Activated CD8-positive, alpha-beta memory T cell treated with anti-CD3 and anti-CD28 coated beads for 1 hour (primary cell): ENCODE results near the gene CFAP210.
"Not testable (repeated sequence)": the region's sequence is repeated elsewhere in the genome, so short reads cannot be mapped to it uniquely, and the experiment has no call there.

ENCODE experiments used
- DNase-seq, 2 donors: peaks; one replicate each; pipeline ENCODE4 v3.0.0-alpha.2; 2020; ENCODE audit warnings: low read depth in 1 of 2; ENCODE audit errors: extremely low read depth in 1 of 2

The CFAP210 gene

DNA sequence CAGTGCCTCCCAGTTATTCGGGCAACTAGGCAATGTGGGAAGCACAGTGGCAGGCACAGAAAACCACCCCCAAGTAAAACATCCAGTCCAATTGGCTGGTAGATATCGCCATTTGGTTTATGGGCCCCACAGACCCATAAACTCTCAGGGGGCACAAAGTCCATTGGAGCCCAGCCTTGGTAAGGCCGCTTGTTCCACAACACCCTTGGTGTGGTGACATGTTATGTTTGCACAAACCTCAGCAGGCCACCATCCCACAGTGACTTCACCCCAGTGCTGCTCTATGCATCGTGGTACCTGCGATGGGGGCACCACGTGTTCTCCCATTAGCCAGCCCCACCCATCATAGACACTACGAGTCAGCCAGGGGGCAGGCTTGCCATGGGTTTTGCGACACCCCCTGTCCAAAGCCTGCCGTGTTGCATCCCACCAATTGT, 18.6 kb upstream of the CFAP210 start:
- DNase-seq, result no peak

DNA sequence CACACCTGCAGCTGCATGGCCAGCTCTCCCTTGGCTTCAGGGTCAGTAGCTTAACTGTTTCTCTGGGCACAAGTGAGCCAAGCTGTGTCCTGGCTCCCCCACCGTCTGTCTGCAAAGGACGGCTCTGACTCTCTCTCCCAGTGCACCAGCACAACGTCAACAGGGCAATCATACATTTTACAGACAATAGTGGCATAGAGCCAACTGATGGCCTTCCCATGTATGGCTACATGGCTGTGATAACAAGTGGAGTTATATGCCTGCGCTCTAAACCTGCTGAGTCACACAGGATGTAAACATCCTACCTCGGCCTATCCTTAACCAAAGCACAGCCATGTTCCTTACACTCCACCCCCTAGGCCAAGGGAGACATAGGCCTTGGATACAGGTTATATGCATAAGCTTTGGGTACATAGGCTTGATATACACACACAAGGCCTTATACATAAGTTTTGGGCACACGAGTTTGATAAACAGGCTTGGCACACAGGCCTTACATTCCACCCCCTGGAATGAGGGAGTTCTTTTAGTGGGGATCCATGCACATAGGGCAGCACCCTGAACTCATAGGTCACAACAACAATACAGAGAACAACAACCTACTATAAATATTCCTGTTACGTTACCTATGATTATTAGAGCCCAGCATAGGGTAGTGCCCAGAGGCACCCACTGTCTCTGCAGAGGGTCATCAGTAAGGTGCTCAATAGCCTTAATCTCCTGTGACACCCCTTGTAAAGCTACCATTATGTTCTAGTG, 17.7 kb upstream of the CFAP210 start:
- no peak for DNase-seq

DNA sequence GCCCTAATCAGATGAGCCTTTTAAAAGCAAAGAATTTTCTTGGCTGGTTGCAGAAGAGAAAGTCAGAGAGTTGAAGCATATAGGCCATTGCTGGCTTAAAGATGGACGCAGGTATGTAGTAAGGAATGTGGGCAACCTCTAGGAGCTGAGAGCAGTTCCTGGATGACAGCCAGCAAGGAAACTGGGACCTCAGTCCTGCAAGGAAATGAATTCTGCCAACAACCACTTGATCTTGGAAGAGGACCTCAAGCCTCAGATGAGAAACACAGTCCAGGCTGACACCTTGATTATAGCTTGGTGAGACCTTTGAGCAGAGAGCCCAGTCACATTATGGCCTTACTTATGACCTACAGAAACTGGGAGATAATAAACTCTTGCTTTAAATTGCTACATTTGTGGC, 15.8 kb upstream of the CFAP210 start:
- no peak for DNase-seq

DNA sequence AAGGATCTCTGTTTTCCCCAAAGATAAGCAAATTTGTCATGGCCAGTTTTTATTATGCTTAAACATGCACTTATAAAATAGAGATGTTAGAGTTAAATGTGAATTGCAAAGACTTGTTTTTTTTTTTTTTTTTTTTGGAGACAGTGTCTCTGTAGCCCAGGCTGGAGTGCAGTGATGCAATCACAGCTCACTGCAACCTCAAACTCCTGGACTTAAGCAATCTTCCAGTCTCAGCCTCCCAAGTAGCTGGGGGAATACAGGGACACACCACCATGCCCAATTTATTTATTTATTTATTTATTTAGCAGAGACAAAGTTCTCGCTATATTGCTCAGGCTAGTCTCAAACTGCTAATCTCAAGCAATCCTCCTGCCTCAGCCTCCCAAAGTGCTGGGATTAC, 15.1 kb upstream of the CFAP210 start:
- no peak for DNase-seq

DNA sequence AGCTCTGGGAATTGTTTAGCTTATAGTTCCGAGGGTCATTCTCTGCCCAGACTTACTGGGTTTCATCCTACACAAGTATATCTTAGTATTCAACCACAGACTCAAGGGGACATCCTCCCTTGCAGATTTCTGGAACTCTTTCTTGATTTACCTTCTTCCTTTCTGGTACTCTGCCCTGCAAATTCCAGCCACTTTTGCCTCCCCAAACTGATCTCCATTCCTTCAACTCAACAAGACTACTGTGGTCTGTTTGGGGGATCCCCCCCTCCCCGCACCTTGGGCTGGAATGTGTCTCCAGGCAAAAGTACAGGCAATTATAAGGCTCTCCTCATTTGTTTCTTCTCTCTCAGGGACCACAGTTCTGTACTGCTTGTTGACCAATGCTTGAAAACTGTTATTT, 13.4 kb upstream of the CFAP210 start:
- DNase-seq, result no peak

DNA sequence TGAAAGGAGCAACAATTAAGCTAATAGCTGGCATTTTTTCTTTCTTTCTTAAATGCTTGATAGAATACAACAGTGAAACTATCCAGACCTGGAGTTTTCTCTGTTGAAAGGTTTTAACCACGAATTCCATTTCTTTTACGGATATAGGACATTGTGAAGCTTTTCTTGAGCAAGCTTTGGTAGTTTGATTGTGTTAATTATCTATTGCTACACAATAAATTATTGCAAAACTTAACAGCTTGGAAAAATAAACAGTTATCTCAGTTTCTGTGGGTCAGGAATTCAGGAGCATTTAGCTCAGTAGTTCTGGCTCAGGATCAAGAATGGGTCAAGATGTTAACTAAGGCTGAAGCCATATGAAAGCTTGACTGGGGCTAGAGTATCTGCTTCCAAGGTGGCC, 11.7 kb upstream of the CFAP210 start:
- DNase-seq, result no peak

DNA sequence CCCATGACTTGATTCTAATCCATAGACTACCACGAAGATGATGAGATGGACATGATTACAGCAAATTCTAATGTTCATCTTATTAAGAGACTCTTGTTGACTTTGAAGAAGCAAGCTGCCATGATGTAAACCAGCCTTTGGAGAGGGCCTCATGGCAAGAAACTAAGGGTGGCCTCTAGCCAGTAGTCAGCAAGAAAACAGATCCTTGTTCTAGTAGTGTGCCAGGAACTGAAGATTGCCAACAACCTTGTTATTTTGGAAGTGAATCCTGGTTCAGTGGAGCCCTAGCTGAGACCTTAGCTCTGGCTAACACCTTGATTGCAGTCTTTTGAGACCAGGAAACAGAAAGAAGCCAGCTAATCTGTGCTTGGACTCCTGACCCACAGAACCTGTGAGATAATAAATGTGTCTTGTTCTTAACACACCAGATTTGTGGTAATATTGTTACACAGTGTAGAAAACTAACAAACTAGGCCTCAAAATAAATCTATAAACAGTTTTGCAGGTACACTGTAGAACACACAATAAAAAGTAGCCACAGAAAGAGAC, 10.0 kb upstream of the CFAP210 start:
- no peak for DNase-seq

DNA sequence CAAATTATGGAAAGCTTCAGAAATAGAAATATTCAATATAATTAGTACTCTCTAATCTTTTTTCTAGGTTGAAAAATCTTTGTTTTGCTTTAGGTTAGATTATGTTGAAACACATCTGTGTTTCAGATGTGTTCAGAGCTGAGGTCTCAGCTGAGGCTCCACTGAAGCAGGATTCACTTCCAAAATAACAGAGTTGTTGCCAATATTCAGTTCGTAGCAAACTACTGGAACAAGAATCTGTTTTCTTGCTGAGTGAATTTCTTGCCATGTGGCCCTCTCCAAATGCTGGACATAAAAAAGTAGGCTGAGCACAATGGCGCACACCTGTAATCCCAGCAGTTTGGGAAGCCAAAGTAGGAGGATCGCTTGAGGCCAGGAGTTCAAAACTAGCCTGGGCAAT, 8.8 kb upstream of the CFAP210 start:
- no peak for DNase-seq

DNA sequence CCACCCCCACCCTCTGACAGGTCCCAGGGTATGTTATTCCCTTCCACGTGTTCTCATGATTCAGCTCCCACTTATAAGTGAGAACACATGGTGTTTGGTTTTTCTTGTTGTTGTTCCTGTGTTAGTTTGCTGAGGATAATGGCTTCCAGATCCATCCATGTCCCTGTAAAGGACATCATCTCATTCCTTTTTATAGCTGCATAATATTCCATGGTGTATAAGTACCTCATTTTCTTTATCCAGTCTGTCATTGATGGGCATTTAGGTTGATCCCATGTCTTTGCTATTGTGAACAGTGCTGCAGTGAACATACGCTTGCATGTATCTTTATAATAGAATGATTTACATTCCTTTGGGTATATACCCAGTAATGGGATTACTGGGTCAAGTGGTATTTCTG, 5.0 kb upstream of the CFAP210 start:
- DNase-seq, result not testable (repeated sequence)

DNA sequence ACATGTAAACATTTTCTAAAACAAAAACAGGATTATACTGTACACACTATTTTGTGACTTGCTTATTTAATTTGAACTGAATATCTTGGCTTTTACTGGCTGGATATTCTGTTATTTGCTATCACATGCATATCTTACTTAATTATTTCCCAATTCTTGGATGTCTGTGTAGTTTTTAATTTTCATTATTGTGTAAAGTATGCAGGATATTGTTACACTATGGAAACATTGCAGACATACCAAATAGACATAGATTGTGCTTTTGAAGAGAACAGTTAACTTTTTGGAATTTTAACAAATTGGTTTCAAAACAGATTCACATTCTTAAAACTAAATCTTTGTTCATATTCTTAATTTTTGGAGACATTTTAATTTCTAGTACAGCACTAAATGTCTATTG, 2.2 kb upstream of the CFAP210 start:
- DNase-seq, result no peak

DNA sequence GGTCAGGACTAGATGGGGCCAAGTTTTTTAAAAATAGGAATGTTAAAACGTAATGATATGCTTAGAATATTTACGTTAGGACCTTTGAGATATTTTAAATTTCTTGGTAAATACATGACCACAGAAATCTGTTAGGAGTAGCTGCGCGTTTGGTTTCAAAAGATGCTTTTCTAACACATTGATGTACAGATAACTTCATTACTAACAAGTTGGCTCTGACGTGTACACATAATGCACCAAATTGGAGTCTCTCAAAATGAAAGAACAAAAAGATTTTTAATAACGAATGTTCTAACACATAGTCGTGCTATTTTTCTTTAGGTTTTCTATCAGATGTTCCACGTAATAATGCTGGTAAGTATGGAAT, 672 bp upstream of the CFAP210 start:
- DNase-seq, result no peak

DNA sequence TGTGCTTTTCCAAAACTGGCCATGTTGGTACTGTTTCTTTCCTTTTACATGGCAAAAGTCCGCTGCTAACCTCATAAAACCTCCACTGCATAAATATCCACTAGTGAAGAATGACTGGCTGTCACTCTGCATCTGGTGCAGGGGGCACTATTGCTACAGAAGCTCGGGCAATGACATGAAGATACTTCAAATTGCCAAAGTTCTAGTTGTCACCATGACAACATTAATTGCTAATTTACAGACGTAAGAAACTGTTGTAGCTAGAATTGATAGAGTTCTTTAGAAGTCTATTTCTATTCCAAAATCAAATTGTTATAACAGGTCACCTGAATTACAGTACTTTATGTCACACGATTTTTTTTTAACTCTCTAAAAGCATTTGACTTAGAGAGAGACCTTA, 845 bp downstream of the CFAP210 start:
- DNase-seq, result no peak

DNA sequence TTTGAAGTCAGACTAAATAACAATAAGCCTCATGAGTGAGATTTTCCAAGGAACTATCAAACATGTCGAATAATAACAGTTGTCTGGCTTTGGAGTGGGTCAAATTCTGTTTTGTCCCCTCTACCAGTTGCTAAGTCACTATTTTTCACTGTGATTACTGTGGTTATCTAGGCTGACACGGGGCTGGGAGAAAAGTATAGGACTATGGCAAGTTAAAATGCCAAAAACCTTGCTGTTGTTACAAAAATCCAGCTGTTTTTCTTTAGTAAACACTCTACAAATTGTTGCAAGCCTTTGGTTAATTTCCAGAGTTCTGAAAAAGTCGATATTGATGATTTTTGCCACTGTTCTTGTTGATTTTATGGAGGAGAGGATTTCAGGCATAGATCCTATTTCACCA, 1.5 kb downstream of the CFAP210 start:
- DNase-seq, result no peak

DNA sequence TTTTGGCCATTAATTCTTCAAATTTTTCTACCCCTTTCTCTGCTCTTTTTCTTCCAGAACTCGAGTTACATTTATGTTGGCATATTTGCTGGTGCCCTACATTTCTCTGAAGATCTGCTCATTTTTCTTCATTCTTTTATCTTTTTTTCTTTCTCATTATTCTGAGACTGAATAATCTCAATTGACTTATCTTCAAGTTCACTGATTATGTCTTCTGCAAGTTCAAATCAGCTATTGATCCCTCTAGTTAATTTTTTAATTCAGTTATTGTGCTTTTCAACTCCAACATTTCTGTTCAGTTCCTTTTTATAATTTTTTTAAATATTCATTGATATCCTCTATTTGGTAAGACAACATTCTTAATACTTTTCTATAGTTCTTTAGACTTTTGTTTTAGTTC, 3.2 kb downstream of the CFAP210 start:
- no peak for DNase-seq

DNA sequence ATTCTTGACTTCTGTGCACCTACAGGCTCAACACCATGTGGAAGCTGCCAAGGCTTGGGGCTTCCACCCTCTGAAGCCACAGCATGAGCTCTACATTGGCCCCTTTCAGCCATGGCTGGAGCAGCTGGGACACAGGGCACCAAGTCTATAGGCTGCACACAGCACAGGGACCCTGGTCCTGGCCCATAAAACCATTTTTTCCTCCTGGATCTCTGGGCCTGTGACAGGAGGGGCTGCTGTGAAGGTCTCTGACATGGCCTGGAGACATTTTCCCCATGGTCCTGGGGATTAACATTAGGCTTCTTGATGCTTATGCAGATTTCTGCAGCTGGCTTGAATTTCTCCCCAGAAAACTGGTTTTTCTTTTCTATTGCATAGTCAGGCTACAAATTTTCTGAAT, 6.3 kb downstream of the CFAP210 start:
- not testable (repeated sequence) for DNase-seq

DNA sequence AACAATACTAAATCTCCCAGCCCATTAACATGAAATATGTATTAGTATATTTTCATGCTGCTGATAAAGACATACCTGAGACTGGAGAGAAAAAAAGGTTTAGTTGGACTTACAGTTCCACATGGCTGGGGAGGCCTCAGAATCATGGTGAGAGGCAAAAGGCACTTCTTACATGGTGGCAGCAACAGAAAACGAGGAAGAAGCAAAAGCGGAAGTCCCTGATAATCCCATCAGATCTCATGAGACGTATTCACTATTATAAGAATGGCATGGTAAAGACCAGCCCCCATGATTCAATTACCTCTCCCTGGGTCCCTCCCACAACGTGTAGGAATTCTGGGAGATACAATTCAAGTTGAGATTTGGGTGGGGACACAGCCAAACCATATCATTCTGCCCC, 7.4 kb downstream of the CFAP210 start:
- not testable (repeated sequence) for DNase-seq

DNA sequence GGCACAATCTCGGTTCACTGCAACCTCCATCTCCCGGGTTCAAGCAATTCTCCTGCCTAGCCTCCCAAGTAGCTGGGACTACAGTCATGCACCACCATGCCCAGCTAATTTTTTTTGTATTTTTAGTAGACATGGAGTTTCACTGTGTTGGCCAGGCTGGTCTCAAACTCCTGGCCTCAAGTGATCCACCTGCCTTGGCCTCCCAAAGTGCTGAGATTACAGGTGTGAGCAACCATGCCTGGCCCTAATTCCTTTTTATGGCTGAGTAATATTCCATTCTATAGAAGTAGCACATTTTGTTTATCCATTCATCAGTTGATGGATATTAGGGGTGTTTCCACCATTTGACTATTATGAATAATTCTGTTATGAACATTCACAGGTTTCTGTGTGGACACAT, 9.5 kb downstream of the CFAP210 start:
- not testable (repeated sequence) for DNase-seq

DNA sequence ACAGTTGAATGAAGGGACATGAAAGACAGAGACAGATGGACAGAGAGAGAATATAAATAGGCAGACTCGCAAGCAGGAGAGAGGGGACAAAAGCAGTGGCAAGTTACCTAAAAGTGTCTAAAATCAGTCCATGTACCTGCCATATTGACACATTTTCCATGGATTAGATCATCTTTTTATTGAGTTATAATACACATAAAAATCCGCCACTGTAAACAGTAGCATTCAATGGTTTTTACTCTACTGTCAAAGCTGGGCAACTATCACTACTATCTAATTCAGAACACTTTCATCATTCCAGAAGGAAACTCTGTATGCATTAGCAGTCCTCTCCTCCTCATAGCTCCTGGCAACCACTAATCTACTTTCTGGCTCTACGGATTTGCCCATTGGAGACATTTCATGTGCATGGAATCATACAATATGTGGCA, 10.1 kb downstream of the CFAP210 start:
- DNase-seq, result no peak

DNA sequence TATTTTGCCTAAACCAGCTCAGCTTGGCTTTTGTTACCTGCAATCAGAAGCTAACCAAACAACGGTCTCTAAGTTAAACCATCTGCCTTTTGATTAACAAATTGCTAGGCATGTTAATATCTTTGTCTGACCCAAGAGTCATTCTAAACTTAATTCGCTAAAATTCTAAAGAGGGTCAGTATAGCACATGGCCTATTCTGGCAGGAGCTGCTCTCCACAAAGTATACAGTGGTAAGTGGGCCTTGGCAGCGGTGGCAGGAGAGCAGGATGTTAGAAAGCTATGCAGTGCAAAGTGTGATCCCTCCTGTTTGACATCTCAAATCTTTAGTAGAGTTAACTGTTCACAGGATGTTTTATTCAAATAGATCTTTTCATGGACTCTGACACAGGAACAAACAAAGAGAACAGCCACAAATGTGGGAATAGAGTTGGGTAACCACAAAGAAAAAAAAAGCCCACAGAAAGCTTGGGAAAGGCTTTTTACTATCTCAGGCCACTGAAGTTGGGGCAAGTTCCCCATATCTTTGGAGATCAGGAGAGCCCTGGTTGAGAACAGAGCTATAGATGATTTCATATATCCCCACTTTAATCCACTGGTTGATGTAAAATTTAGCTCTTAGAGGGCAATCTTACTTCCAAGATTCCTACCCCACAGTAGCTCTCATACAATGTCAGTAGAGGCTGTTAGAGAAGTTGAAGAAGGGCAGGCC, 10.6 kb downstream of the CFAP210 start:
- DNase-seq, result no peak

DNA sequence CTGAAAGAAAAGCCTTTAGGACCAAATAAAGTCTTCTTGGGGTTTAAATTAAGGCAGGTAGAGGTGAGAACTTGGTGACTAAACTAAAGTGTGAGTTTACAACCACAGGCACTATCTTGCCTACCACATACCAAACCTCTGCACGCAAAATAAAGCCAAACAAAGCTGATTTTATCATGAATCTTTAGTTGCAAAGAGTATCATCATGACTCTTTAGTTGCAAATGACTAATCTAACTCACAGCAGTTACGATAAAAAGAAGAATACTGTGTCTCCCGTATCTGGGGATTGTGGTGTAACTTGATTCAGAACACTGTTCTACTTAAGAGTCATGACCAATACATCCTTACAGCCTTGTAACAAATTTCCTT, 11.2 kb downstream of the CFAP210 start:
- no peak for DNase-seq

DNA sequence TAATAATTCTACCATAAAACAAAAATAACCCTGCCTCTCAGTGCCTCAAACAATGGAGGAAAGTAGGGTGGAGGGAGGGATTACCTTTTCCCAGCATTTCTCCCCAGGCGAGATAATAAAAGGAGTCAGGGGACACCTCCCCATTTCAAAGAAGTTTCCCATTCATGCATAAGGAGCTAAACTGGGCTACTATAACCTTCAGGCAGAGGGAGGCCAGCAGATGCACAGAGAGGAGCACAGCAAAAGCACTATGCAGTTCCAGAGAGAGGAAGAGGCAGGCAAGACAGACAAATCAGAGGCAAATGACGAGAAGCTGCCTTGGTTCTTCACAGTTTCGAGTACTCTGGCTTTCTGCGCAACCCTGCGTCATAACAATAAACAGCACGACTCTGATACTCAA, 17.4 kb downstream of the CFAP210 start:
- no peak for DNase-seq

DNA sequence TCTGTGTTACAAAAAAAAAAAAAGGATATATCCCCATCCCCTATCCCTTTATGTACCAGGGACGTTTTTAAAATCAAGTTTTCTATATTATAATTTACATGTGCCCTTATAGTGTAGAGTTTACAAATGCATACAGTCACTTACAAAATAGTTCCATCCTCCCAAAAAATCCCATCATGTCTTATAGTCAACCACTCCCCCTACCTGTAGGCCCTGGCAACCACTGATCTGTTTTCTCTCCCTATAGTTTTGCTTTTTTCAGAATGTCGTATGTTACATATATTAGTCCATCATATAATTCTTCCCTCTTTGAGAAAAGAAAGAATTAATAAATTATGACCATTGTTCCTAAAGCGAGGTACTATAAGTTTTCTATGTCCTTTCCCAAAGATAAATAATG, 17.8 kb downstream of the CFAP210 start:
- no peak for DNase-seq
